ENCODE measurements around the gene MAML3. TPM values are rescaled to one million over a fixed set of nuclear protein-coding genes. Genes with fewer than 3 reads are reported as not detected.

The MAML3 gene
- total and polyA plus RNA-seq, 2 experiments from 2014 or later = 1.7 to 6.5 TPM

GRCh38 chr4:140162596-140162995, 8.6 kb upstream of the MAML3 start:
- no peak overlapping the region for H3K27ac Mint-ChIP-seq
- H3K9me3 Mint-ChIP-seq = no peaks in the 10 kb centered on the region; the same call in 1 of the 3 replicates
- H2AFZ ChIP-seq = peak overlapping the region; percentile 17; the same call in 1 of the 2 replicates

GRCh38 chr4:140158365-140159030, 4.5 kb upstream of the MAML3 start:
- TF ChIP-seq REST (IDR thresholded peaks at IDR 0.05; ENCODE audit: unreplicated experiment) = no peak
- no peak for TF ChIP-seq ZNF331 (CRISPR knock-in tag; IDR thresholded peaks at IDR 0.05; ENCODE audit: low read depth)
- TF ChIP-seq EZH2phosphoT487 (IDR thresholded peaks at IDR 0.05; ENCODE audit: unreplicated experiment) = no peak
- Histone ChIP-seq H3K4me2 (no peak overlapping the region), H3F3A (replicated peaks; ENCODE audit: low read depth) (no peaks in the 10 kb centered on the region), H2AFZ (0 out of 2 replicates have a peak overlapping the region, but pooled peaks have one; percentile 34), H3K36me3 (ENCODE audit: insufficient read depth) (no peaks in the 10 kb centered on the region), H3K27ac (ENCODE audit: low read depth) (no peak overlapping the region), H3K79me2 (replicated peaks; ENCODE audit: insufficient read depth) (no peaks in the 10 kb centered on the region), H3K4me1 (ENCODE audit: insufficient read depth) (no peaks in the 10 kb centered on the region), H4K20me1 (replicated peaks; ENCODE audit: insufficient read depth) (no peaks in the 10 kb centered on the region), H3K9me2 (ENCODE audit: insufficient read depth) (no peaks in the 10 kb centered on the region), H3K4me3 (no peak overlapping the region), H3K27me3 (ENCODE audit: insufficient read depth) (peaks cover 2% of the 10 kb centered on the region)
- peaks cover 9% of the 10 kb centered on the region for H3K27me3 Mint-ChIP-seq (ENCODE audit: insufficient read depth, low read depth, poor library complexity)
- DNase-seq (ENCODE audit: low spot score) (no peak), ATAC-seq (no peak)
- no peak overlapping the region for H3K4me3 Mint-ChIP-seq
- H3K36me3 Mint-ChIP-seq (ENCODE audit: low read depth) = no peaks in the 10 kb centered on the region; the same call in 2 of the 3 replicates
- H3K27ac Mint-ChIP-seq = no peak overlapping the region
- H3K4me1 Mint-ChIP-seq = 0 out of 3 replicates have a peak, but pooled peaks cover 3% of the 10 kb centered on the region
- no peaks in the 10 kb centered on the region; the same call in 2 of the 3 replicates for H3K9me3 Mint-ChIP-seq

More at GRCh38 chr4:140162596-140162995, 8.6 kb upstream of the MAML3 start:
- Mint-ChIP-seq H3K4me3 (no peak overlapping the region), H3K27me3 (ENCODE audit: insufficient read depth, low read depth, poor library complexity) (peaks cover 1% of the 10 kb centered on the region), H3K36me3 (ENCODE audit: low read depth) (no peaks in the 10 kb centered on the region), H3K4me1 (no peaks in the 10 kb centered on the region)
- Histone ChIP-seq H3K36me3 (ENCODE audit: insufficient read depth) (no peaks in the 10 kb centered on the region), H3K4me1 (ENCODE audit: insufficient read depth) (no peaks in the 10 kb centered on the region), H3F3A (replicated peaks; ENCODE audit: low read depth) (no peaks in the 10 kb centered on the region), H3K9me2 (ENCODE audit: insufficient read depth) (no peaks in the 10 kb centered on the region), H3K4me3 (no peak overlapping the region), H3K4me2 (no peak overlapping the region), H4K20me1 (replicated peaks; ENCODE audit: insufficient read depth) (no peaks in the 10 kb centered on the region), H3K79me2 (replicated peaks; ENCODE audit: insufficient read depth) (no peaks in the 10 kb centered on the region), H3K27ac (ENCODE audit: low read depth) (no peak overlapping the region), H3K27me3 (ENCODE audit: insufficient read depth) (no peaks in the 10 kb centered on the region)
- TF ChIP-seq ZNF331 (CRISPR knock-in tag; IDR thresholded peaks at IDR 0.05; ENCODE audit: low read depth) = no peak
- no peak for TF ChIP-seq ETS1 (IDR thresholded peaks at IDR 0.05)
- ATAC-seq (no peak), DNase-seq (ENCODE audit: low spot score) (no peak)
